Panc1 (cell line): ENCODE measurements around the gene SYT1. TPM values are rescaled to one million over a fixed set of nuclear protein-coding genes. Genes with fewer than 3 reads are reported as not detected.

Experiments used
- ATAC-seq: fragments of 200-7000 bp; cut with Tn5 transposase; 2 replicates; pipeline ENCODE4 v1.9.1; 2020; ENCODE audit warnings: mild to moderate bottlenecking, moderate library complexity
- BruUV-seq: library from RNA; stranded (reverse); fragments of 400-500 nt; replicated peaks from 2 replicates; lab custom pipeline; 2021; lab: Mats Ljungman, UMichigan
- CTCF ChIA-PET: fragments of 300-600 bp; sonication (Branson Sonifier 250); formaldehyde crosslinking; loops from one replicate; lab custom pipeline; 2022; ENCODE audit warnings: antibody characterized with exemption; lab: Charles Lee
- POLR2A ChIA-PET: fragments of 300-600 bp; sonication (Branson Sonifier 250); formaldehyde crosslinking; loops from one replicate; lab custom pipeline; 2022; ENCODE audit warnings: antibody characterized with exemption; lab: Charles Lee
- DNase-seq: peaks from one replicate; pipeline ENCODE4 v3.0.0-alpha.2; 2010; ENCODE audit warnings: low read depth, low spot score
- H3K27ac ChIP-seq: 2 replicates; pipeline ENCODE4 v1.5.1; 2011; ENCODE audit warnings: mild to moderate bottlenecking, low read length, inconsistent platforms
- H3K27me3 ChIP-seq: fragments of 200-500 bp; sonication (Bioruptor generic); 2 replicates; pipeline ENCODE4 v1.6.0; 2014; ENCODE audit warnings: low read length, inconsistent platforms; ENCODE audit not compliant: control insufficient read depth, insufficient read depth
- H3K36me3 ChIP-seq: fragments of 200-500 bp; sonication (Bioruptor generic); 2 replicates; pipeline ENCODE4 v1.5.1; 2014; ENCODE audit warnings: inconsistent platforms, mild to moderate bottlenecking, low read length, moderate library complexity; ENCODE audit not compliant: control insufficient read depth, insufficient read depth
- H3K4me1 ChIP-seq: 2 replicates; pipeline ENCODE4 v1.5.1; 2011; ENCODE audit warnings: inconsistent platforms, mild to moderate bottlenecking, low read length, moderate library complexity; ENCODE audit not compliant: control insufficient read depth, insufficient read depth
- H3K4me3 ChIP-seq, 2 experiments: 2 replicates each; pipeline ENCODE4 v1.5.1; 2011 to 2012; ENCODE audit warnings: low read depth in 2 of 2, low read length in 2 of 2, mild to moderate bottlenecking in 2 of 2, inconsistent platforms in 1 of 2, moderate library complexity in 1 of 2
- H3K9me3 ChIP-seq: fragments of 200-500 bp; sonication (Bioruptor generic); 2 replicates; pipeline ENCODE4 v1.5.1; 2014; ENCODE audit warnings: low read depth, mild to moderate bottlenecking, inconsistent platforms, low read length, moderate library complexity; ENCODE audit not compliant: control insufficient read depth, insufficient read depth
- CTCF ChIP-seq: fragments of 450-650 bp; IDR thresholded peaks from 2 replicates; pipeline ENCODE4 v1.5.1; 2017; ENCODE audit warnings: mild to moderate bottlenecking
- POLR2AphosphoS5 ChIP-seq: IDR thresholded peaks from 2 replicates; pipeline ENCODE4 v1.6.1; 2012; ENCODE audit warnings: mild to moderate bottlenecking, low read depth, low read length, moderate library complexity
- REST ChIP-seq, 2 experiments: IDR thresholded peaks; 2 replicates each; pipeline ENCODE4 v1.6.1; 2011 to 2012; ENCODE audit warnings: low read depth in 2 of 2, control low read depth in 1 of 2, low read length in 1 of 2, mild to moderate bottlenecking in 1 of 2, moderate library complexity in 1 of 2; ENCODE audit not compliant: insufficient read depth in 1 of 2
- SIN3A ChIP-seq: IDR thresholded peaks from 2 replicates; pipeline ENCODE4 v1.6.1; 2012; ENCODE audit warnings: low read depth, mild to moderate bottlenecking, low read length, moderate library complexity, borderline replicate concordance; ENCODE audit not compliant: insufficient read depth
- TCF7L2 ChIP-seq: IDR thresholded peaks from 2 replicates; pipeline ENCODE4 v1.6.1; 2011; ENCODE audit warnings: mild to moderate bottlenecking, low read depth, low read length, inconsistent platforms
- in situ Hi-C: cut with HindIII; loops from 2 replicates; pipeline ENCODE4 v1.10.0; 2016; ENCODE audit warnings: low sequenced_read_pairs, low pct_unique_long_range_greater_than_20kb
- intact Hi-C: fragments of 100-400 bp; cut with micrococcal nuclease; formaldehyde crosslinking; loops from one replicate; pipeline ENCODE4 v1.10.0; 2022; ENCODE audit not compliant: unreplicated experiment
- total RNA-seq: library from RNA; stranded (reverse); gene quantifications from one replicate; pipeline ENCODE4 v1.2.1, GENCODE V29; 2021; ENCODE audit not compliant: unreplicated experiment

The SYT1 gene
- total RNA-seq, 1 experiment from 2014 or later = 3.0 TPM

GRCh38 chr12:79384551-79384950, 520.0 kb downstream of the SYT1 start:
- Histone ChIP-seq H3K27me3 (no peaks in the 10 kb centered on the region), H3K4me1 (no peaks in the 10 kb centered on the region), H3K27ac (no peak overlapping the region), H3K36me3 (no peaks in the 10 kb centered on the region), H3K4me3 (no peak overlapping the region), H3K9me3 (no peaks in the 10 kb centered on the region)
- DNase-seq = no peak
- intact Hi-C loops = no loop called here
- TF ChIP-seq POLR2AphosphoS5 = no peak
- TF ChIP-seq SIN3A = no peak
- no peak for TF ChIP-seq TCF7L2
- TF ChIP-seq CTCF = no peak
- TF ChIP-seq REST (IDR thresholded peaks at IDR 0.05; ENCODE audit: insufficient read depth in 1 of 2, low read depth in 2 of 2, low read length in 1 of 2) = no peak
- in situ Hi-C loops = no loop called here
- ChIA-PET POLR2A (no interaction called here), CTCF (no interaction called here)
- ATAC-seq = no peak
- BruUV-seq = no TSS peak

- ChIA-PET POLR2A (no interaction called here), CTCF (no interaction called here)
These were observed 523.4 kb downstream of the SYT1 start for GRCh38 chr12:79388011-79388410.

More at GRCh38 chr12:79388011-79388410, 523.4 kb downstream of the SYT1 start:
- DNase-seq (no peak), ATAC-seq (no peak)
- Histone ChIP-seq H3K27me3 (no peaks in the 10 kb centered on the region), H3K9me3 (no peaks in the 10 kb centered on the region), H3K4me1 (no peaks in the 10 kb centered on the region), H3K36me3 (no peaks in the 10 kb centered on the region), H3K4me3 (no peak overlapping the region), H3K27ac (no peak overlapping the region)
- in situ Hi-C loops (no loop called here), intact Hi-C loops (no loop called here)
- TF ChIP-seq SIN3A = no peak
- TF ChIP-seq POLR2AphosphoS5 = no peak
- TF ChIP-seq CTCF = no peak
- TF ChIP-seq TCF7L2 = no peak
- no peak for TF ChIP-seq REST (IDR thresholded peaks at IDR 0.05; ENCODE audit: insufficient read depth in 1 of 2, low read depth in 2 of 2, low read length in 1 of 2)
- BruUV-seq = no TSS peak
